Hematopoietic multipotent progenitor cell treated with erythropoietin and hydrocortisone succinate and interleukin-3 and kit ligand, for 17 days (in vitro differentiated cells): ENCODE measurements around the gene YTHDF1.
"Not testable (repeated sequence)": the region's sequence is repeated elsewhere in the genome, so short reads cannot be mapped to it uniquely, and the experiment has no call there.

Experiments
- DNase-seq: peaks from one replicate; pipeline ENCODE4 v3.0.0-alpha.2; 2015; ENCODE audit warnings: low spot score

YTHDF1 gene

DNA sequence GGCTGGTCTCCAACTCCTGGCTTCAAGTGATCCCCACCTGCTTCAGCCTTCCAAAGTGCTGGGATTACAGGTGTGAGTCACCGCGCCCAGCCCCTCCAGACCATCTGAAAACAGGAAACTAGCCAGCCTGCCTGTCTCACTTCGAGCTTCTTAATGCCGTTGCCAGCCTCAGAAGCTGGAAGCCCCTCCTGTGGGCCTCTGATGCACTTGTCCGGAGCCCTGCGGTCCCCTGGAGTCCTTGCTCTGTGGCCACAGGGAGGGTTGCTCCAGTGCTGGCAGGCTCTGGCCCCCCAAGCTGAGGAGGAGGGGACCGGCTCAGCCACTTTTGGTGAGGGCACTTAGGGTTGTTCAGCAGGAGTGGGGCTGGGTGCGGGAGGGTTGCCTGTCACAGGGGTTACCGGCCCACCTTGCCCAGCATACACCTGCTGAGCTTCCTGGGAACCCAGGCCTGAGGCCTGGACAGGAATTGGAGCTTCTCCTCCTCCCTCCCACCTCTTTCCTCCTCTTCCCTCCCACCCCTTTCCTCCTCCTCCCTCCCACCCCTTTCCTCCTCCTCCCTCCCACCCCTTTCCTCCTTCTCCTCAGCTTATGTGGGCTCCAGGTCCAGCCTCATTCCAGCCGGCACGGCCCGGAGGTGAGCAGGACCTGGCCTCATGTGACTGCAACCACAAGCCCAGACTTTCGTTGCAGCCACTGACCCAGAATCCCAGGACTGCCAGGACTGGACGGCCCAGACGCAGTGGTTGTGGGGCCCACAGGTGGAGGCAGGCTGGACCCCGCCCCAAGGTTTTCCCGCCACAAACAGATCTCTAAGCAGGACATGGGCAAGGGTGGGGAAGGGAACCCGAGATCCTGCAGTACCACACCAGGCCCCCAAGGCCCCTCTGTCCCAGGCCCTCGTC lies 10.4 kb upstream of the YTHDF1 start:
- no peak for DNase-seq

- no peak for DNase-seq
These were observed 9.1 kb upstream of the YTHDF1 start for GRCh38 chr20:63225082-63225454.

DNA sequence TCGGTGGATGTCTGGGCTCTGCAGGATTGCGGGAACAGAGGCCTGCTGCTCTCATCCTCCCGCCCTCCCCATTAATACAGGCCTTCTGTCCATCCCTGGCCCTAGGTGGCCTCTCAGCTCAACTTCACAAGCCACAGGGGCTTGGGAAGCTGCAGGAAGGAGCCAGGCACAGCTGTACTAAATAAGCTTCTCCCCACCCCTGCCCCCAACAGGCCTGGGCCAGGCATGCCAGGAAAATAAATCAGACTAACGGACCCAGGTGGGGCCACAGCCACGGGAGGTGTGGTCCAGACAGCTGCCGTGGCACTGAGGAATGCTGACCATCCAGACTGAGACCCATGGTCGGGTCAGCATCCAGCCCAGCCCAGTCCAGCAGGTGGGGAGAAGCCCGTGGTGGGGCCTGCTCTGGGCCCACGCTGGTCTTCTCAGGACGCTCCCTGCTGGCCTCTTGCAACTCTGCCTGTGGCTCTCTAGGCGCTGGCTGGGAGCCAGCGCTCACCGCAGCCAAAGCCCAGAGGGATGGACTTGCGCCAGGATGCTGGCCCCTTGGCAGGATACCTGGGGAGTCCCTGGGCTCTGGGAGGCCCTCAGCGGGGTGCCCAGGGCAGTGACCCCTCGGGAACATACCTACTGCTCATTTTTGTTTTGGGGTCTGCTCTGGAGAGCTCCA lies 8.6 kb upstream of the YTHDF1 start:
- no peak for DNase-seq

DNA sequence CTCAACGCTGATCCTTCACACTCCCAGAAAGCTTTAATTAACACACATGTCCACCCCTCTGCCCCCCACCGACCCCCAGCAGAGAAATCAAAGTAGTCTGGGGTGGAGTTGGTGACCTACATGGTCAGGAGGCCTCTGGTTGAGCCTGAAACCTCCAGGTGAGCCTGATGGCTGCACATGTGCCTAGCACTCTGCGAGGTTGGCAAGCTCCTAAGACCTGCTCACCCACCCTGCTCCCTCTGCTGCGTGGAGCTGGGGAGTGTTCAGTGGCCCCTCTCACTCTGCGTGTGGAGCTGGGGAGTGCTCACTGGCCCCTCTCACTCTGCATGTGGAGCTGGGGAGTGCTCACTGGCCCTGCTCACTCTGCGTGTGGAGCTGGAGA lies 7.9 kb upstream of the YTHDF1 start:
- DNase-seq: no peak

DNA sequence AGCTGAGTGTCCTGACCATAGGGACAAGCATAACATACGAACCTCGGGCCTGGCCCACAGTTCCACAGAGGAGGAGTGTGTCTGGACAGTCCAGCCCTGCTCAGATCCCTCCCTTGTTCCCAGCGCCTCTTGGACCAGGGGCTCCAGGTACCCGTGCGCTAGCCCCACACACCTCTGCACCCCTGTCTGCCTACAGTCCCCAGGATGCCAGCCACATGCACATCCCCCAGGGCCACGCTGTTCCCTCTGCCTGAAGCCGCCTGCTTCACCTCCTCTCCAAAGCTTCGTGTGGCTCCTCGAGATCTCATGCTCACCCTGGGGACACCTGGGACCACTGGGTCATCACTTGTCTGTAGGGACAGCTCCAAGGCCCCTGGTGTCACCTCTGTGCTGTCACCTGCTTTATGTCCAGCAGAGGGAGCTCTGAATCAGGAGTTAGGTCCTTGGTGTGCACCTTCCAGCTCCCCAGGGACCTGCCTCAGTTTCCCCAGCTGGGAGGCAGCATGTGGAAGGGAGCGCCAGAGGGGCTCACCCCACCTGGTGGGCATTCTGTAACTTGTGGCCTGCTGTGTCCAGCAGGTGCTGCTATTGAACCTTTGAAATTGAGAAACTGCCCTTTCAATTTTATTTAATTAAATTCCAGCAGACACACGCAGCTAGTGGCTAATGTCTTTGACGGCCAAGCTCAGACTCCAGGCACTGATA lies 7.3 kb upstream of the YTHDF1 start:
- peak; percentile 54 for DNase-seq

- no peak for DNase-seq
These were observed 6.6 kb upstream of the YTHDF1 start for GRCh38 chr20:63222541-63222940.

DNA sequence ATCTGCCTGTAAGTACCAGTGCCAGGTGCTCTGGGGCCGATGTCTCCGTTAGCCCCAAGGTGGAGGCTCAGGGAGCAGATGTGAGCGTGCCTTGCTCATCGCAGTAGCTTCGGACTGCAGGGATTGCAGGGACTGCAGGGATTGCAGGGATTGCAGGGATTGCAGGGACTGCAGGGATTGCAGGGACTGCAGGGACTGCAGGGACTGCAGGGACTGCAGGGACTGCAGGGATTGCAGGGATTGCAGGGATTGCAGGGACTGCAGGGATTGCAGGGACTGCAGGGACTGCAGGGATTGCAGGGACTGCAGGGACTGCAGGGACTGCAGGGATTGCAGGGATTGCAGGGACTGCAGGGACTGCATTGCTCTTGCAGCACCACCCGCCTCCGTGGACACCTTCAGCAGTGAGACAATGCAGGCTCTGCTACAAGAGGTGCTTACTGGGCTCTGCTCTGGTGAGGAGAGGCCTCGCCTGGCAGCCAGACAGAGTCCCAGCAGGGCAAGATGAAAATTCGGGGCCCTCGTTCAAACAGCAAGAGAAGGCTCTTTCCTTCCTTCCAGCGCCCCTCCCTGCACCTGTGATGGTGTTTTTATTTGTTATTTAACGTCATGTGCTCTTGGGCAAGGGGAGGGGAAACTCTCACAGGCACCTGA lies 5.6 kb upstream of the YTHDF1 start:
- not testable (repeated sequence) for DNase-seq

- no peak for DNase-seq
These were observed 4.9 kb upstream of the YTHDF1 start for GRCh38 chr20:63220696-63221399.

GRCh38 chr20:63219866-63220521 lies 4.1 kb upstream of the YTHDF1 start:
- no peak for DNase-seq

DNA sequence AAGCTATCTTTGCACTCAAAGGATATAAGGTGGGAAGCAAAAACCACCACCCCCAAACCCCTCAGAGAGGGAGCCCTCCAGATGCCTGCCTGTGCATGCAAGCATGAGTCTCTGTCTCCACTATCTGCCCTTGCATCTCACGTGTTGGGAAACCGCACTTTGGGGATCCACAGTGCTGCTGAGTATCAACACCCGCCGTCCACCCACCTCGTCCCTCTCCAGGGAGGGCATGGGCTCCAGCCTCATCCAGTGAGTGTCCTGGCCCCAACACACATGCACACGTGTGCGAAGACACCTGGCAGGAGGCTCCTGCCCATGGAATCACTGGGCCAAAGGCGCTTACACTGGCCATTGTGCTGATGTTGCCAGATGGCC lies 3.5 kb upstream of the YTHDF1 start:
- no peak for DNase-seq

DNA sequence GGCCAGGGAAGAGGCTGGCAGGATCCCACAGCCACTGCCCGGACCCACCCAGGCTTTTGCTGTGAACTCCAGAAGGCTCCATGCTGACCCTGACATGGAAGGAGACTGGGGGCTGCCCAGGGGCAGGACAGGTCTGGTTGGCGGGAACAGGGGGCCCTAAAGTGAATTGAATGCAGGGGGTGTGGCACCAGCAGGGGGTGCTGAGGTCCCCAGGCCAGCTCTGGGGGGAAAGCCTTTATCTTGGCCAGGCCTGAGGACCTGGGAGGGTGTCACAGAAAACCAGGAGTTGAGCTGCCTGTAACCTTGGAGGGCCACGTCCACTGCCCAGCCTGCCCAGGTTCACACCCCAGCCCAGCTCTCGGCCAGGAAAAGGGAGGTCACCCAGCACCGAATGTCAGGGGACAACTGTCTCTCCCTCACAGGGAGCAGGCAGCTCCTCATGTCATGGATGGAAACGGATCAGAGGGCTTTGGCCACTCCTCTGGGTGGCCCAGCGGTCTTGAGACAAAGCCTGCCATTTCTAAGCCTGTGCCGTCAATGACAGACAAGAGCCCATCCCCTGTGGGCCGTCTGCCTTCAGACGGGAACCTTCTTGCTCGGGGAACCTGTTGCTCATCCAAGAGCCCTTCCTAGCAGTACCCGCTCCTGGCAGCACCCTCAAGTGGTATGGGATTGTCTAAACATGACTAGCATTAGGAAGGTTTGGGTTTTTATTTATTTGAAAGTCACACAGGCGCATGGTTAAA lies 2.9 kb upstream of the YTHDF1 start:
- DNase-seq: no peak

- no peak for DNase-seq
These were observed 1.8 kb upstream of the YTHDF1 start for GRCh38 chr20:63217706-63218105.

GRCh38 chr20:63216849-63217471 lies 1.0 kb upstream of the YTHDF1 start:
- DNase-seq: no peak

DNA sequence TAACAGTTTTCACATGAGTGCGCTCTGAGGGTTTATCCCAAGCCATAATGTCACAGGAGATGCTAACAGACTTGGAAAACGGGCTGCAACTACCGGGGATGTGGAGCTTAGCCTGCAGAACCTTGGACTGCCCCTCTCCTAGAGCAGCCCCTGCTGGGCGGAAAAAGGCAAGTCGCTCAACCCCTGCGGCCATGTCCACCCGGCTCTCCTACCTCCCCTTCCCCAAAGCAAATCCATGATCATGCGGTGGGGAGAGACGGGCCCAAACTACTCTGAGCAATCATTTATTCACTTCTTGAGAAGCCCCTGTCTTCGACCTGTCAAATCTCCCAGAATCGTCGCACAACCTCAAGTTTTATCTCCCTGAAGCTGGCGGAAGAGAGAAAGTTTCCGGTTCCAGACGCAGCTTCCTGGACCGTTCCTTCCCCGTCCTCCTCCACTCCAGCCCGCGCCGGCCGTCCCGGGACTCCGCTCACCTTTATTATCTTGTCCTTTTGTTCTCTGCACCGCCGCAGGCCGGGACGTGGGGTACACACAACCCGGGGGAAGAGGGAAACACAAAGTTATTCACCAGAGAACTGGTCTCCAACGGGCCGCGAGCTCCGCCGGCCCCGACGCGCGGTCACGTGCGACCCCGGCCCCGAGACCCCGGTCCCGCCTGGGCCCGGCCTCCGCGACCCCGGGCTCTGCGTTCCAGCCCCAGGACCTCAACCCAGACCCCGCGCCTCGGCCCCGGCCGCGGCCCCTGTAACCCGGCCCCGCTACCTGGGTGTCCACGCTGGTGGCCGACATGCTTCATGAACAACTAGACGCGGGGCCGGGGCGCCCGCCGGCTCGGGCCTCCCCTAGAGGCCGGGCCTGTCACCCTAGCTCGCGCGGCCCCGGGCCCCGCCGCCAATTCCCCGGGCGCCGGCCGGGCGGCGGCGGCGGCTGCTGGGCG lies 560 bp downstream of the YTHDF1 start:
- DNase-seq: peak; percentile 30

GRCh38 chr20:63214514-63214913 lies 1.4 kb downstream of the YTHDF1 start:
- DNase-seq: no peak

GRCh38 chr20:63212792-63213191 lies 3.1 kb downstream of the YTHDF1 start:
- no peak for DNase-seq

DNA sequence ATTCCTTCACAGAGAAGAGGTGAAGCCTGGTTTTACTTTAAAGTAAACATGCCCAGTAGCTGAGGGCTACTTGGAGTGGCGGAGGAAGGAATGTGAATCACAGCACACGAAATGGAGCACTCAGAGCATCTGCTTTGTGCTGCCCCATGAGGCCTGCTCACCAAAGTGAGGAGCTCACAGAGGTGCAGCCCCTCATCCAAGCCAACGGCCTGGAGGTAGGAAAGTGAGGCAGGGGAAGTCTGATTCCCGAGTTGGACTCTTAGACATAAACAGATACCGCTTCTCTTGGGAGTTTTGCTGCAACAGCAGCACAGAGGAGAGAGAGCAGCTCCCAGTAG lies 3.6 kb downstream of the YTHDF1 start:
- no peak for DNase-seq

GRCh38 chr20:63210011-63210605 lies 5.8 kb downstream of the YTHDF1 start:
- DNase-seq: no peak
